Measurements from ENCODE around the gene EHBP1. TPM values are rescaled to one million over a fixed set of nuclear protein-coding genes. Genes with fewer than 3 reads are reported as not detected.

The EHBP1 gene
- polyA plus RNA-seq, 3 donors, result 4.2 to 6.1 (median 6.0) TPM

GRCh38 chr2:62857139-62857931 lies 151.8 kb downstream of the EHBP1 start:
- Histone ChIP-seq H3K4me2 (replicated peaks; ENCODE audit: extremely low read depth, low read length, poor library complexity, severe bottlenecking) (no peak overlapping the region), H3K36me3 (replicated peaks in 1 of 2; ENCODE audit: control insufficient read depth in 1 of 2, insufficient read depth in 2 of 2, low read length in 2 of 2) (peaks cover 0 to 7% of the 10 kb centered on the region in 2 donors), H3K9me3 (replicated peaks in 1 of 2; ENCODE audit: control insufficient read depth in 1 of 2, insufficient read depth in 1 of 2, low read length in 2 of 2) (peaks cover 0 to 10% of the 10 kb centered on the region in 2 donors), H3K4me3 (replicated peaks in 1 of 3; ENCODE audit: low read depth in 2 of 3, low read length in 3 of 3) (no peak overlapping the region), H3K27ac (ENCODE audit: low read depth in 1 of 2, low read length in 2 of 2) (no peak overlapping the region), H4K20me1 (ENCODE audit: insufficient read depth, low read length) (no peaks in the 10 kb centered on the region), H3K27me3 (ENCODE audit: control insufficient read depth in 2 of 2, insufficient read depth in 2 of 2, low read length in 2 of 2) (no peaks in the 10 kb centered on the region), H2AFZ (ENCODE audit: insufficient read depth, low read depth, low read length, poor library complexity, severe bottlenecking) (no peak overlapping the region), H3K79me2 (ENCODE audit: insufficient read depth, low read length) (no peaks in the 10 kb centered on the region), H3K4me1 (ENCODE audit: control insufficient read depth in 1 of 2, insufficient read depth in 2 of 2, low read length in 2 of 2) (no peaks in the 10 kb centered on the region), H3K9ac (ENCODE audit: insufficient read depth, low read length, poor library complexity, severe bottlenecking) (no peak overlapping the region)
- no peak for TF ChIP-seq CTCF (IDR thresholded peaks at IDR 0.05)
- no peak overlapping the region for H3K27ac Mint-ChIP-seq
- peaks cover 9 to 21% of the 10 kb centered on the region in 2 donors for H3K36me3 Mint-ChIP-seq
- peaks cover 0 to 8% (median 5%) of the 10 kb centered on the region in 7 donors for H3K9me3 Mint-ChIP-seq
- intact Hi-C loops (cut with micrococcal nuclease), result no loop called here
- H3K4me1 Mint-ChIP-seq, result no peaks in the 10 kb centered on the region
- no peak overlapping the region for H3K4me3 Mint-ChIP-seq
- no CpG with 5 or more reads among the region's 6 CpGs for WGBS (ENCODE audit: insufficient coverage)
- H3K27me3 Mint-ChIP-seq (ENCODE audit: low read depth in 3 of 3), result no peaks in the 10 kb centered on the region
- no peak for DNase-seq

- Histone ChIP-seq H3K4me1 (ENCODE audit: control insufficient read depth in 1 of 2, insufficient read depth in 2 of 2, low read length in 2 of 2) (no peaks in the 10 kb centered on the region), H2AFZ (ENCODE audit: insufficient read depth, low read depth, low read length, poor library complexity, severe bottlenecking) (no peak overlapping the region)
- H3K4me1 Mint-ChIP-seq, result no peaks in the 10 kb centered on the region
Observed at GRCh38 chr2:62858231-62858832, 152.8 kb downstream of the EHBP1 start.

More at GRCh38 chr2:62858231-62858832, 152.8 kb downstream of the EHBP1 start:
- intact Hi-C loops (cut with micrococcal nuclease), result no loop called here
- no peaks in the 10 kb centered on the region for H3K27me3 Mint-ChIP-seq (ENCODE audit: low read depth in 3 of 3)
- Histone ChIP-seq H3K9me3 (replicated peaks in 1 of 2; ENCODE audit: control insufficient read depth in 1 of 2, insufficient read depth in 1 of 2, low read length in 2 of 2) (peaks cover 0 to 10% of the 10 kb centered on the region in 2 donors), H3K27ac (ENCODE audit: low read depth in 1 of 2, low read length in 2 of 2) (no peak overlapping the region), H4K20me1 (ENCODE audit: insufficient read depth, low read length) (no peaks in the 10 kb centered on the region), H3K79me2 (ENCODE audit: insufficient read depth, low read length) (no peaks in the 10 kb centered on the region), H3K27me3 (ENCODE audit: control insufficient read depth in 2 of 2, insufficient read depth in 2 of 2, low read length in 2 of 2) (no peaks in the 10 kb centered on the region), H3K4me3 (replicated peaks in 1 of 3; ENCODE audit: low read depth in 2 of 3, low read length in 3 of 3) (no peak overlapping the region), H3K36me3 (replicated peaks in 1 of 2; ENCODE audit: control insufficient read depth in 1 of 2, insufficient read depth in 2 of 2, low read length in 2 of 2) (peaks cover 0 to 2% of the 10 kb centered on the region in 2 donors), H3K9ac (ENCODE audit: insufficient read depth, low read length, poor library complexity, severe bottlenecking) (no peak overlapping the region), H3K4me2 (replicated peaks; ENCODE audit: extremely low read depth, low read length, poor library complexity, severe bottlenecking) (no peak overlapping the region)
- no peak overlapping the region for H3K4me3 Mint-ChIP-seq
- peaks cover 0 to 7% (median 5%) of the 10 kb centered on the region in 7 donors for H3K9me3 Mint-ChIP-seq
- TF ChIP-seq CTCF (IDR thresholded peaks at IDR 0.05), result no peak
- DNase-seq, result no peak
- peaks cover 9 to 21% of the 10 kb centered on the region in 2 donors for H3K36me3 Mint-ChIP-seq
- WGBS (ENCODE audit: insufficient coverage), result 100% methylated on average over 1 of the region's 2 CpGs
- no peak overlapping the region for H3K27ac Mint-ChIP-seq

Data from CD14-positive monocyte (primary cell).